Stimulated activated CD4-positive, alpha-beta T cell treated with anti-CD3 and anti-CD28 coated beads, Interleukin-12 subunit alpha, Interleukin-12 subunit beta, amount 100 ng/mL, for 48 hours (primary cell): ENCODE data around the gene GEMIN2.
"Not testable (repeated sequence)": the region's sequence is repeated elsewhere in the genome, so short reads cannot be mapped to it uniquely, and the experiment has no call there.

Source experiments
- DNase-seq, 3 donors: peaks; one replicate each; pipeline ENCODE4 v3.0.0-alpha.2; 2020; ENCODE audit warnings: low read depth in 2 of 3, low spot score in 1 of 3

GEMIN2 gene, protein sequence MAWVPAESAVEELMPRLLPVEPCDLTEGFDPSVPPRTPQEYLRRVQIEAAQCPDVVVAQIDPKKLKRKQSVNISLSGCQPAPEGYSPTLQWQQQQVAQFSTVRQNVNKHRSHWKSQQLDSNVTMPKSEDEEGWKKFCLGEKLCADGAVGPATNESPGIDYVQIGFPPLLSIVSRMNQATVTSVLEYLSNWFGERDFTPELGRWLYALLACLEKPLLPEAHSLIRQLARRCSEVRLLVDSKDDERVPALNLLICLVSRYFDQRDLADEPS

GRCh38 chr14:39114073-39114838 is at the start of gene GEMIN2:
Gene GEMIN2, plus strand, starts transcription at chr14:39114323. Its CDS starts 16 bp downstream, at chr14:39114339.
- peak; percentile 90 to 93 (median 91) for DNase-seq

GRCh38 chr14:39069169-39069805 is 44.8 kb upstream of the GEMIN2 start:
- DNase-seq, result not testable (repeated sequence)

DNA sequence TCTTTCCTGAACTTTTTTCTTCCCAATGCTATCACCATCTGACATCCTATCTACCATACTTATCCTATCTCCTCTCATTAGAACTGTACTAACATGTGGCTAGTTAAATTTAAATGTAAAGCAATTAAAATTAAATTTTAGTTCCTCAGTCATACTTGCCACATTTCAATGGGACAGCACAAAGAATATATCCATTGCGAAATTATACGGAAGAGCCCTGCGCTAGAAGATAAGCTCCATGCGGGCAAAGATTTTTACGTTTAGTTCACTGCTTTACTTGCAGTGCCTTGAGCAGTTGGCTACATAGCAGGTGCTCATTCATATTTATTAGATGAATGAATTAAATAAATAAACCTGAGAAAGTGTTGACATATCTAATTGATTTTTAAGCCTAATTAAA is 44.2 kb upstream of the GEMIN2 start:
- DNase-seq, result no peak

- no peak for DNase-seq
Observed at GRCh38 chr14:39071096-39071495, 43.0 kb upstream of the GEMIN2 start.

GRCh38 chr14:39080886-39081285 is 33.2 kb upstream of the GEMIN2 start:
- no peak for DNase-seq

- no peak for DNase-seq
Observed at GRCh38 chr14:39083127-39083526, 31.0 kb upstream of the GEMIN2 start.

DNA sequence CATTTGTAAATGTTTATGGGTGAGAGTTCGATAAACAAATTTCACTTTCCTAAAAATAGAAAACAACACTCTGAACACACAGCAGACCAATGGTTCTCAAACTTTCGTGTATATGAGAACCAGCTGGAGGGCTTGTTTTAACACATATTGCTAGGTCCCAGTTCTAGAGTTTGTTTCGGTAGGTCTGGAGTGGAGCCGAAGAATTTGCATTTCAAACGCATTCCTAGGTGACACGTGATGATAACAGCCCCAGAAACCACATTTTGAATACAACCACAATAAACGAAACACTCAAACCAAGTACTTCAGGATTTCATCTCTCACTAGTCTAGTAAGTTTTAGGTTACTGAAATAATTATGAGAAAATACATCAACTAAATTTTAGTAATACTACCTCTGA is 28.2 kb upstream of the GEMIN2 start:
- DNase-seq, result no peak

DNA sequence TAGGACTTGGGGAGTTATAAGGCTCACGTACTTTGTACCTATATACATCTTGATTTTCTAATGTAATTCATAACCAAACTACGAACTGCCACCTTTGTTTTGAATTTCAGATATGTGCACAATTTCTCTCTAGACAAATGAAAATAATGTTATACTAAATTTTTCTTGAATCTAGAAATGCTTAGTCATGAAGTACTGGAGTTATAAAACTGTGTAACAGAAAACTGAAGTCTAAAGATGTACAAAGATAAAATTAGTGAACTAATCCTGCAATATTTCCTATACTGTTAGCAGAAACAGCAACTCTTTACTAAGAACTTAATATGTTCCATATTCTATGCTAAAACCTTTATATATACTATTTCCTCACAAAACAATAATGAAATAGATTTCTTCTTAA is 26.6 kb upstream of the GEMIN2 start:
- no peak for DNase-seq

- DNase-seq, result no peak
Observed at GRCh38 chr14:39090548-39091111, 23.5 kb upstream of the GEMIN2 start.

DNA sequence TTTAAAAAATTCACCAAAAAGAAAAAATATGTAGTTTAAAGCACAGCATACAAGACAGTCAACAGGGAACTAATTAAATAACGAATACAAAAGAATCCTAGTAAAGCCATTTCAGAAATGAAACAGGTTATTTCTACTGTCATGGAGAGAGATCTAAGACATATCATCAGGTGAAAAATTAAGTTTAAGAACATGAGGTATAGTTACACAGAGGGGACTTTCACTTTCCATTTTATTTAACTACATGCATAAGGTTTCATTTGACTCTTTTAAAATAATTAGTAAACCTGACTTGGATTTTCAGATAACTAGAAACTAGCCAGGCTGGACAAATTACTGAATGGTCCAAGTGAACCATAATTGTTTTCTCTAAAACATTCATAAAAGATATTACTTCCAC is 22.4 kb upstream of the GEMIN2 start:
- DNase-seq, result no peak

DNA sequence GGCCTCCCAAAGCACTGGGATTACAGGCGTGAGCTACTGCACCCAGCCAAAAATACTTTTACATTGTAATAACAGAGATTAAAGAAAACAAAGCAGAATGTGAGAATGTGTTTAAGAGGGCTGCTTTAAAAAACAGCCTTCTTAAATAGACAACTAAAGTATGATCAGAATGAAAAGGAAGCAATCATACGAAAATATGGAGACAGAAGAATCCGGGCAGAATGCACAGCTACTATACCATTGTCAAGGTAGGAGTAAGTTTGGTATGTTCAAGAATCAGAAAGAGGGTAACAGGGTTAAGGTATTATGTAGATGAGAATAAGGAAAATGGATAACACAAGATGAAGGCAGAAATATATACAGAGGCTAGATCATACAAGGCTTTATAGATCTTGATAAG is 19.6 kb upstream of the GEMIN2 start:
- DNase-seq, result no peak

GRCh38 chr14:39097159-39097558 is 17.0 kb upstream of the GEMIN2 start:
- DNase-seq, result no peak

DNA sequence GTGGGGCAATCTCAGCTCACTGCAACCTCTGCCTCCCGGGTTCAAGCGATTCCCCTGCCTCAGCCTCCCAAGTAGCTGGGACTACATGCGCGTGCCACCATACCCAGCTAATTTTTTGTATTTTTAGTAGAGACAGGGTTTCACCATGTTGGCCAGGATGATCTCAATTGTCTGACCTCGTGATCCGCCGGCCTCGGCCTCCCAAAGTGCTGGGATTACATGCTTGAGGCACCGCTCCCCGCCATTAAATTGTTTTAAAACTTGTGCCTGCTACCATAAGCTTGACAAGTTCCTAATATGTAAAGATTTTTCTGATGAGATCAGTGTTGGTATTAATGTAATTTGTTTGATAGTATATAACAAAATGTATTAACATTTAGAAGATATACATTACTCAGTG is 14.9 kb upstream of the GEMIN2 start:
- not testable (repeated sequence) for DNase-seq

GRCh38 chr14:39099748-39100147 is 14.4 kb upstream of the GEMIN2 start:
- DNase-seq, result no peak

- DNase-seq, result no peak
Observed at GRCh38 chr14:39102265-39102968, 11.7 kb upstream of the GEMIN2 start.

- peak; percentile 63 to 79 (median 73) for DNase-seq
Observed at GRCh38 chr14:39102969-39103957, 10.9 kb upstream of the GEMIN2 start, which contains the start of gene SEC23A. Gene SEC23A, minus strand, starts transcription at chr14:39103235. Its CDS starts 7,117 bp downstream, at chr14:39096118.

DNA sequence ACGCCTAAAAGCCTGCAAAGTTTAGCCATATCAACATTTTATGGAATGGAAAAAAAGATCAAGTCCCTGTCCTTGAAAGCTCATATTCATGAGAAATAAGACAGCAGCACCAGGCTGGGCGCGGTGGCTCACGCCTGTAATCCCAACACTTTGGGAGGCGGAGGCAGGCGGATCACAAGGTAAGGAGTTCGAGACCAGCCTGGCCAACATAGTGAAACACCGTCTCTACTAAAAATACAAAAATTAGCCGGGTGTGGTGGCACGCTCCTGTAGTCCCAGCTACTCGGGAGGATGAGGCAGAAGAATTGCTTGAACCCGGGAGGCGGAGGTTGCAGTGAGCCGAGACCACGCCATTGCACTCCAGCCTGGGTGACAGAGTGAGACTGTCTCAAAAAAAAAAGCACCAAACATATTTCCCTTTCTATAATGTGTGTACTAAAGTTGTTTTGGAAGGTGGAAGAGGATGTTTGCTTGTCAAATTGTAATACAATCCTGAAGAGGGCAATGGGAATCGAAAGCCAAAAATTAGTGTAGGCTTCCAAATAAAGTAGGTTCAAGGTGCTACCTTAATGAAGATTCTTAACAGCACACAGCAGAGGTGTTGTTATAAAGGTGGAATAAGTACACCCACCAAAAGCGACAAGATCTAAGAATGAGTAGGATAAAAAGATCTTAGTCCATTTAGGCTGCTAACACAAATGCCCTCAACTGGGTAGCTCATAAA is 9.9 kb upstream of the GEMIN2 start:
- not testable (repeated sequence) for DNase-seq

DNA sequence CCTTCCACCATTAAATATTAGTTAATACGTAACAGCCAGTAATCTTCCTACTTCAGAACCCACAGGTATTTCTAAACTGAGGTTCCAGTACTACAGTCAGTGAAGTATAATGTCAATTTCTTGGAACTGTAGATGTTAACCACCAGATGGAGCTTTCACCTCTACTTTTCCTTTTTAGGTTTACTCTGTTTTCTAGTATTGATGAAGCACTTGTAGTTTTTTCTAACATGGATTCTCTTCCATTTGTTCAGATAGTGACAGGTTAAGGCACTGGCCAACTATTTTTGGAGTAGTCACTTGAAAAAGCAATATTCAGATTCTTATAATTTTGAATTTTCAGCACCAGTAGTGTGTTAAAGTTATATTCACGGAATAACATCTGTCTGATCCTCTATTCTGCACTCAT is 6.5 kb upstream of the GEMIN2 start:
- no peak for DNase-seq

- no peak for DNase-seq
Observed at GRCh38 chr14:39108791-39109190, 5.3 kb upstream of the GEMIN2 start.
